ENCODE measurements around the gene IRAK1. TPM values are rescaled to one million over a fixed set of nuclear protein-coding genes. Genes with fewer than 3 reads are reported as not detected.
A peak's percentile ranks its signal among the peaks of the same experiment; 100 is the strongest.

IRAK1 gene
- total RNA-seq, 1 donor from 2014 or later = 172 TPM

DNA sequence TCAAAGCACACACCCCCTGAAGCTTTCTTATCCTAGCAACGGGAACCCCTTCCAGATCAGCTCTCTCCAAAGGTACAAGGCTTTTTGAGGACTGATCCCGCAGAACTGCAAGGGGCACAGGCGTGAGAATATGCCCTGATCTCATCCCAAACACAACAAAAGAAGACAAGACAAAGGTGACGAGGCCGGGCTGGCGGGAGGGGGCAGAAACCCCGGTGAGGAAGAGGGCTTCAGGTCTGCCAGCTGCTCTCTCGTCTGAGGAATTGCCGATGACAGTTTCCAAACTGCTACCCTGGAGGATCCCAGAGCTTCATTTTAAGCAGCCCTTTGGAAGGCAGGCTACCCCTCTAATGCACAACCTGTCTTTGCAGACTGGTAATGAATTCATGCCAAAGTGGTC lies 51.4 kb downstream of the IRAK1 start:
- intact Hi-C loops (cut with micrococcal nuclease) = no loop called here
- H3K4me1 Mint-ChIP-seq (ENCODE audit: low read depth) = peaks cover 18% of the 10 kb centered on the region

GRCh38 chrX:153967536-153968224 lies 52.0 kb downstream of the IRAK1 start:
- Mint-ChIP-seq H3K4me3 (peak overlapping the region; percentile 100), H3K9me3 (no peaks in the 10 kb centered on the region), H3K36me3 (ENCODE audit: low read depth) (peaks cover 18% of the 10 kb centered on the region), H3K27ac (peak overlapping the region; percentile 88), H3K27me3 (ENCODE audit: insufficient read depth) (no peaks in the 10 kb centered on the region), H3K4me1 (ENCODE audit: low read depth) (peaks cover 15% of the 10 kb centered on the region)
- DNase-seq (ENCODE audit: low spot score) = no peak
- intact Hi-C loops (cut with micrococcal nuclease) = loop anchor here (1.0 kb wide), 1 partner anchor 14 kb away; no protein-coding TSS in a partner anchor

More for the DNA sequence above, 51.4 kb downstream of the IRAK1 start:
- Mint-ChIP-seq H3K9me3 (no peaks in the 10 kb centered on the region), H3K27ac (peak overlapping the region; percentile 88), H3K4me3 (peak overlapping the region; percentile 100), H3K36me3 (ENCODE audit: low read depth) (peaks cover 18% of the 10 kb centered on the region), H3K27me3 (ENCODE audit: insufficient read depth) (no peaks in the 10 kb centered on the region)
- no peak for DNase-seq (ENCODE audit: low spot score)

DNA sequence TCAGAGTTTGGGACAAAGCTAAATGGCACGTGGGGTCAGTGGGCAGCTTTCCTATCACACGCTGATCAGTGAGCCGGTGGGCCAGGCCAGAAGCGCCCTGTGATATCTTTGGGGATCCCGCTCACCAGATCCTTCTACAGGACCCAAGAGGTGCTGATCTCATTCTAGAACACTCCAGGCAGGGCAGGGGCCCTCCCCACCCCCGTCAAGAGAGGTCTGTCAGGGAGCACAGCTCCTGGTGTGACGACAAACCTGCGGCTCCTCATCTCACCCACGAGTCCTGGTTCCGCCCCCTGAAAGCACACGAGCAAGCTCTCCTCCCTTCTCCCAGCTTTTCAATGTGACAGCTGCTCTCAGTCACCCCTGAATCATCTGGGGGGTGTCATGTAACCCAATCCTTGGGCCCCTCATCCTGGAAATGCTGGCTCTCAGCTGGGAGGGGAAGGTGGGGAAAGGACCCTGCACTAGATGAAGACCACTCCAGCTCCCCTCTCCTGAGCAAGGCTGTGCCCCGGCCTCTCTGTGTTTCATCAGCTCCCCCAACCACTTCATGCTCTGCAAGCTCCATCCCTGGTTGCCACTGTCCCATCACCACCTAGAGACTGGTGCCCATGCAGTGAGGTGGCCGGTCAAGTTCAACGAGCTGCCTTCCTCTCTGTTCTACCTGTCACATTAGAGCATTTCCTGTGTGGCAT lies 52.7 kb downstream of the IRAK1 start:
- no peak for DNase-seq (ENCODE audit: low spot score)
- Mint-ChIP-seq H3K27ac (peak overlapping the region; percentile 88), H3K9me3 (no peaks in the 10 kb centered on the region), H3K4me3 (peak overlapping the region; percentile 100), H3K27me3 (ENCODE audit: insufficient read depth) (no peaks in the 10 kb centered on the region), H3K36me3 (ENCODE audit: low read depth) (peaks cover 18% of the 10 kb centered on the region), H3K4me1 (ENCODE audit: low read depth) (peaks cover 15% of the 10 kb centered on the region)
- intact Hi-C loops (cut with micrococcal nuclease) = loop anchor here (1.0 kb wide), 1 partner anchor 14 kb away; no protein-coding TSS in a partner anchor

- no peak for DNase-seq (ENCODE audit: low spot score)
- no peaks in the 10 kb centered on the region for H3K27me3 Mint-ChIP-seq (ENCODE audit: insufficient read depth)
- peaks cover 15% of the 10 kb centered on the region for H3K4me1 Mint-ChIP-seq (ENCODE audit: low read depth)
- H3K36me3 Mint-ChIP-seq (ENCODE audit: low read depth) = peaks cover 16% of the 10 kb centered on the region
- peak overlapping the region; percentile 100 for H3K4me3 Mint-ChIP-seq
- peak overlapping the region; percentile 88 for H3K27ac Mint-ChIP-seq
- no peaks in the 10 kb centered on the region for H3K9me3 Mint-ChIP-seq
- intact Hi-C loops (cut with micrococcal nuclease) = no loop called here
Measured at GRCh38 chrX:153966283-153966688, 53.4 kb downstream of the IRAK1 start.

DNA sequence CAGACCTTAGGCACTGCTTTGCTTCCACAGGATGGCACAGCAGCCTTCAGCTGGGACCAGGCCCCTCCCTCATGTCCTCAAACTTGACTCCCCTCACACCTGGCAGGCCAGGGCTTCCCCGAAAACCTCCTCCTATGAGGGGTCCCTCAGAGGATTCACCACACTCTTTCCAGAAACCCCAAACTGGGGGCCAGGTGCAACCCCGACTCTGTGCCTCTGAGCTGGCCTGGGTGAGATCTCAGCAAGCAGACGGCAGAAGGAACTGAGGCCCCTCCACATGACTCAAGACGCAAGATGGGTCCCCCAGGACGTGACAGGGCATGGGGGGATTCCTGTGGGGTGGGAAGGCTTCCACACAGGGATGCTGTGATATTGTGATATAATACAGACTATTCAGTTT lies 54.3 kb downstream of the IRAK1 start:
- DNase-seq (ENCODE audit: low spot score) = no peak
- Mint-ChIP-seq H3K36me3 (ENCODE audit: low read depth) (peaks cover 20% of the 10 kb centered on the region), H3K9me3 (no peaks in the 10 kb centered on the region), H3K4me3 (peak overlapping the region; percentile 7), H3K27ac (no peak overlapping the region), H3K27me3 (ENCODE audit: insufficient read depth) (no peaks in the 10 kb centered on the region), H3K4me1 (ENCODE audit: low read depth) (peaks cover 15% of the 10 kb centered on the region)
- intact Hi-C loops (cut with micrococcal nuclease) = no loop called here

DNA sequence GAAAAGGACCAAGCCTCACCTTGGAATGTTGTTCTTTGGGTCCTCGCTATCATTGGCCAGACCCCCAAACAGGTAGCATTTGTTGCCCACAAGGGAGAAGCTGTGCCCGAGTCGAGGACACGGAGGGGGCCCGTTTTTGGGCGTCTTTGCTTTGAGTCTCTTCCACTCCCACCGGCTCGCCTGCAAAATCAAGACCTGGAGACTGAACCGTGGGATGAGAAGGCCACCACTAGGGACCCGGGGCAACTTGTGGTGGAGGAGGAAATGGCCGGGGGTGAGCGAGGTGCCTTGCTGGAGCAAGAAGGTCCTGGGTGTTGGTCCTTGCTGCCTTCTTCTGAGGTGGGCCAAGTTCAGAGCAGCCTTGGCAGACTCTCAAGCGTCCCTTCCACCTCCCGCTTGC lies 55.6 kb downstream of the IRAK1 start:
- Mint-ChIP-seq H3K9me3 (no peaks in the 10 kb centered on the region), H3K4me1 (ENCODE audit: low read depth) (peaks cover 15% of the 10 kb centered on the region), H3K27ac (no peak overlapping the region), H3K36me3 (ENCODE audit: low read depth) (peaks cover 15% of the 10 kb centered on the region), H3K27me3 (ENCODE audit: insufficient read depth) (no peaks in the 10 kb centered on the region), H3K4me3 (no peak overlapping the region)
- intact Hi-C loops (cut with micrococcal nuclease) = no loop called here
- DNase-seq (ENCODE audit: low spot score) = no peak

DNA sequence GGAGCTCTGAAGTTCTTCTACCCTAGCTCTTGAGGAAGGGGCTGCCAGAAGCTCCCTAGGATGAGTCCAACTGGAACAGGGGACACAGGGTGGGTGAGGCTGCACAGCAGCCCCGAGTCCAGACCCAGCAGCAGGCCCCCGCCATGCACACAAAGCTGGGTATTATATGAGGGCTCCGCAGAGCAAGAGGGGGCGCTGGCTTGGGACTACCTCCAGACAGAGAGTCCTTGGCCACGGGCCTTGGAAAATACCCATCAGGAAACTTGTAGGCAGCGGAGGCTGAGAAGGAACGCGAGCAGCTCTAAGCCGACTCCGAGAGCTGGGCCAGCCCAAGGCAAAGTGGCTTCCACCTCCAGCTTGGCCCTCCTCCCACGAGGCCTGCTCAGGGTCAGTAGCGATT lies 56.2 kb downstream of the IRAK1 start:
- H3K27ac Mint-ChIP-seq = no peak overlapping the region

DNA sequence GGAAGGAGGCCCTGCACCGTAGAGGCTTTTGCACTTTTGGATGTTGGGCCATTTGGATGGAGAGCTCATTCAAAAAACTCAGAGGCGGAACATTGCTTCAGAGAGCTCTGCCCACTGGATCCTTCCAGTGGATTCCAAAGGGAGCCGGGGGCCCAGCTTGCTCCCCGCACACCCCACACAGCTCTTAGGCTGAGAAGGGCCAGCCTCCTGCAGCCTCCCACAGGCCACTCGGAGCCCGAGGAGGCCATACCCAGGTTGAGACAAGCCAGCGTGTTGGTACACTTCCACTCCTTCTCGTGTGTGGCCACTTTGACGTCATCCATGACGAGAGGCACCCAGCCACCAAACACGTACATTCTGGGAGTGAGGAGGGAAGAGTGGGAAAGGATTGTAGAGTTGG lies 58.4 kb downstream of the IRAK1 start:
- H3K4me3 Mint-ChIP-seq = no peak overlapping the region
- no peak for DNase-seq (ENCODE audit: low spot score)
- peaks cover 4% of the 10 kb centered on the region for H3K36me3 Mint-ChIP-seq (ENCODE audit: low read depth)
- no peaks in the 10 kb centered on the region for H3K27me3 Mint-ChIP-seq (ENCODE audit: insufficient read depth)
- intact Hi-C loops (cut with micrococcal nuclease) = no loop called here
- no peaks in the 10 kb centered on the region for H3K4me1 Mint-ChIP-seq (ENCODE audit: low read depth)
- no peak overlapping the region for H3K27ac Mint-ChIP-seq
- no peaks in the 10 kb centered on the region for H3K9me3 Mint-ChIP-seq

More for the DNA sequence above, 56.2 kb downstream of the IRAK1 start:
- intact Hi-C loops (cut with micrococcal nuclease) = no loop called here
- H3K27me3 Mint-ChIP-seq (ENCODE audit: insufficient read depth) = no peaks in the 10 kb centered on the region
- no peak overlapping the region for H3K4me3 Mint-ChIP-seq
- no peak for DNase-seq (ENCODE audit: low spot score)
- peaks cover 15% of the 10 kb centered on the region for H3K36me3 Mint-ChIP-seq (ENCODE audit: low read depth)
- H3K9me3 Mint-ChIP-seq = no peaks in the 10 kb centered on the region
- peaks cover 15% of the 10 kb centered on the region for H3K4me1 Mint-ChIP-seq (ENCODE audit: low read depth)

DNA sequence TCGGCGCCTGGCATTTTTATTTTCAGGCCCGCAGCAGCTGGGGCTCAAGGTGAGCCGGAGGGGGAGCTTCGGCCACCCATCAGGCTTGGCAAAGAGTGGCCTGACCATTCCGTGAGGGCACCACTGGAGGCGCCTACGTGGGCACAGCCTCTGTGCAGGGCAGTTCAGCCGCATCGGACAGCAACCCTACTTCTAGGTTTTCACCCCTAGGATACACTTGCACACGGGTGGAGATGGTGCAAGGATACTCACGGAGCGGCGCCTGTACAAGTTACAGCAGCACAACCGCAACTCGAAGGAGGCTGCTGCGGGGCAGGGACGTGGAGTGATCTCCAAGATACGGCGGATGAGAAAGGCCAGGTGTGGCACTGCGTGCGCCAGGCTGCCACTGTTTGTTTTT lies 58.9 kb downstream of the IRAK1 start:
- no peak overlapping the region for H3K27ac Mint-ChIP-seq
- intact Hi-C loops (cut with micrococcal nuclease) = no loop called here
- no peaks in the 10 kb centered on the region for H3K27me3 Mint-ChIP-seq (ENCODE audit: insufficient read depth)
- no peak overlapping the region for H3K4me3 Mint-ChIP-seq
- no peak for DNase-seq (ENCODE audit: low spot score)
- no peaks in the 10 kb centered on the region for H3K4me1 Mint-ChIP-seq (ENCODE audit: low read depth)
- peaks cover 5% of the 10 kb centered on the region for H3K36me3 Mint-ChIP-seq (ENCODE audit: low read depth)
- H3K9me3 Mint-ChIP-seq = no peaks in the 10 kb centered on the region

Other genes with a start within 250 kb of the IRAK1 start
- not detected in 2 replicates for gene SRPK3, start 238.9 kb downstream of the IRAK1 start, total RNA-seq
- 68.4 and 69.7 TPM in 2 replicates for gene IDH3G, start 225.5 kb downstream of the IRAK1 start, total RNA-seq
- 281 and 285 TPM in 2 replicates for gene SSR4, start 225.2 kb downstream of the IRAK1 start, total RNA-seq
- gene PDZD4, start 189.4 kb downstream of the IRAK1 start, total RNA-seq = 0.29 and 0.44 TPM in 2 replicates
- gene L1CAM, start 133.7 kb downstream of the IRAK1 start, total RNA-seq = 1.7 and 3.3 TPM in 2 replicates
- gene AVPR2, start 115.2 kb downstream of the IRAK1 start, total RNA-seq = not detected in 2 replicates
- gene ARHGAP4, start 93.6 kb downstream of the IRAK1 start, total RNA-seq = 128 TPM in 2 replicates
- gene NAA10, start 84.9 kb downstream of the IRAK1 start, total RNA-seq = 150 and 156 TPM in 2 replicates
- 12.8 and 14.0 TPM in 2 replicates for gene RENBP, start 75.3 kb downstream of the IRAK1 start, total RNA-seq
- gene HCFC1, start 48.1 kb downstream of the IRAK1 start, total RNA-seq = 105 and 106 TPM in 2 replicates
- gene TMEM187, start 47.1 kb downstream of the IRAK1 start, total RNA-seq = 3.4 and 4.6 TPM in 2 replicates
- gene MECP2, start 77.8 kb upstream of the IRAK1 start, total RNA-seq = 53.4 and 59.4 TPM in 2 replicates
- not detected in 2 replicates for gene OPN1LW, start 124.3 kb upstream of the IRAK1 start, total RNA-seq
- not detected in 2 replicates for gene OPN1MW, start 162.7 kb upstream of the IRAK1 start, total RNA-seq
- gene OPN1MW2, start 199.9 kb upstream of the IRAK1 start, total RNA-seq = not detected in 2 replicates
- gene OPN1MW3, start 237.7 kb upstream of the IRAK1 start, total RNA-seq = not detected in 2 replicates